HL-60 (cell line): ENCODE measurements around the gene STPG4.

Source experiments
- CTCF ChIP-seq: IDR thresholded peaks from one replicate; pipeline ENCODE4 v1.5.1; 2011; ENCODE audit warnings: low read length, control low read depth, inconsistent platforms; ENCODE audit not compliant: insufficient read depth
- GABPA ChIP-seq: IDR thresholded peaks from 2 replicates; pipeline ENCODE4 v1.6.1; 2012; ENCODE audit warnings: low read depth
- POLR2AphosphoS5 ChIP-seq: IDR thresholded peaks from 2 replicates; pipeline ENCODE4 v1.6.1; 2012; ENCODE audit warnings: low read depth
- SPI1 ChIP-seq: IDR thresholded peaks from 2 replicates; pipeline ENCODE4 v1.6.1; 2012; ENCODE audit warnings: low read depth, mild to moderate bottlenecking, borderline replicate concordance
- TF ChIP-seq, protein P1 (sequence below): IDR thresholded peaks from 2 replicates; pipeline ENCODE4 v1.6.1; 2012; ENCODE audit warnings: low read depth; ENCODE audit not compliant: insufficient replicate concordance

- TF ChIP-seq CTCF: no peak
- TF ChIP-seq, protein P1, sequence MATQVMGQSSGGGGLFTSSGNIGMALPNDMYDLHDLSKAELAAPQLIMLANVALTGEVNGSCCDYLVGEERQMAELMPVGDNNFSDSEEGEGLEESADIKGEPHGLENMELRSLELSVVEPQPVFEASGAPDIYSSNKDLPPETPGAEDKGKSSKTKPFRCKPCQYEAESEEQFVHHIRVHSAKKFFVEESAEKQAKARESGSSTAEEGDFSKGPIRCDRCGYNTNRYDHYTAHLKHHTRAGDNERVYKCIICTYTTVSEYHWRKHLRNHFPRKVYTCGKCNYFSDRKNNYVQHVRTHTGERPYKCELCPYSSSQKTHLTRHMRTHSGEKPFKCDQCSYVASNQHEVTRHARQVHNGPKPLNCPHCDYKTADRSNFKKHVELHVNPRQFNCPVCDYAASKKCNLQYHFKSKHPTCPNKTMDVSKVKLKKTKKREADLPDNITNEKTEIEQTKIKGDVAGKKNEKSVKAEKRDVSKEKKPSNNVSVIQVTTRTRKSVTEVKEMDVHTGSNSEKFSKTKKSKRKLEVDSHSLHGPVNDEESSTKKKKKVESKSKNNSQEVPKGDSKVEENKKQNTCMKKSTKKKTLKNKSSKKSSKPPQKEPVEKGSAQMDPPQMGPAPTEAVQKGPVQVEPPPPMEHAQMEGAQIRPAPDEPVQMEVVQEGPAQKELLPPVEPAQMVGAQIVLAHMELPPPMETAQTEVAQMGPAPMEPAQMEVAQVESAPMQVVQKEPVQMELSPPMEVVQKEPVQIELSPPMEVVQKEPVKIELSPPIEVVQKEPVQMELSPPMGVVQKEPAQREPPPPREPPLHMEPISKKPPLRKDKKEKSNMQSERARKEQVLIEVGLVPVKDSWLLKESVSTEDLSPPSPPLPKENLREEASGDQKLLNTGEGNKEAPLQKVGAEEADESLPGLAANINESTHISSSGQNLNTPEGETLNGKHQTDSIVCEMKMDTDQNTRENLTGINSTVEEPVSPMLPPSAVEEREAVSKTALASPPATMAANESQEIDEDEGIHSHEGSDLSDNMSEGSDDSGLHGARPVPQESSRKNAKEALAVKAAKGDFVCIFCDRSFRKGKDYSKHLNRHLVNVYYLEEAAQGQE: no peak
- TF ChIP-seq POLR2AphosphoS5: no peak
- TF ChIP-seq GABPA: no peak
- TF ChIP-seq SPI1: no peak
These were observed 104.9 kb downstream of the STPG4 start for GRCh38 chr2:47050021-47050760.
